KMS-11 (cell line): ENCODE measurements around the gene ENPP1.

ENCODE experiments used
- H2AFZ ChIP-seq: fragments of 200-600 bp; sonication (generic); 2 replicates; pipeline ENCODE4 v1.6.1; 2016; ENCODE audit warnings: antibody characterized with exemption, mixed run types, low read depth
- H3K27ac ChIP-seq: fragments of 200-600 bp; sonication (generic); 2 replicates; pipeline ENCODE4 v1.6.1; 2016; ENCODE audit warnings: mild to moderate bottlenecking, mixed run types
- H3K27me3 ChIP-seq: fragments of 200-600 bp; sonication (generic); 2 replicates; pipeline ENCODE4 v1.6.1; 2017; ENCODE audit warnings: mild to moderate bottlenecking, low read depth, mixed run types, moderate library complexity; ENCODE audit not compliant: insufficient read depth
- H3K36me3 ChIP-seq: fragments of 200-600 bp; sonication (generic); 2 replicates; pipeline ENCODE4 v1.6.1; 2017; ENCODE audit warnings: mild to moderate bottlenecking, mixed run types; ENCODE audit not compliant: insufficient read depth
- H3K4me1 ChIP-seq: fragments of 200-600 bp; sonication (generic); 2 replicates; pipeline ENCODE4 v1.6.1; 2016; ENCODE audit warnings: mild to moderate bottlenecking, low read depth, mixed run types; ENCODE audit not compliant: poor library complexity, severe bottlenecking
- H3K4me2 ChIP-seq: fragments of 200-600 bp; sonication (generic); 2 replicates; pipeline ENCODE4 v1.7.0; 2016; ENCODE audit warnings: mild to moderate bottlenecking, mixed run types
- H3K4me3 ChIP-seq: fragments of 200-600 bp; sonication (generic); IDR thresholded peaks from 2 replicates; pipeline ENCODE4 v1.6.1; 2017; ENCODE audit warnings: low read depth, low read length, mixed read lengths; ENCODE audit not compliant: insufficient read depth
- H3K79me2 ChIP-seq: fragments of 200-600 bp; sonication (generic); 2 replicates; pipeline ENCODE4 v1.6.1; 2016; ENCODE audit warnings: low read depth, mixed run types; ENCODE audit not compliant: insufficient read depth
- H3K9ac ChIP-seq: fragments of 200-600 bp; sonication (generic); 2 replicates; pipeline ENCODE4 v1.6.1; 2016; ENCODE audit warnings: mild to moderate bottlenecking, mixed run types
- H4K20me1 ChIP-seq: fragments of 200-600 bp; sonication (generic); 2 replicates; pipeline ENCODE4 v1.6.1; 2016; ENCODE audit warnings: mild to moderate bottlenecking, mixed run types; ENCODE audit not compliant: insufficient read depth
- CTCF ChIP-seq: fragments of 200-600 bp; sonication (generic); conservative IDR thresholded peaks from 2 replicates; pipeline ENCODE4 v1.6.1; 2017; ENCODE audit warnings: low read depth, mild to moderate bottlenecking, antibody characterized with exemption, low read length, moderate library complexity, mixed read lengths

The ENPP1 gene

GRCh38 chr6:131917763-131918649, 110.2 kb downstream of the ENPP1 start:
- H3K36me3 ChIP-seq: no peaks in the 10 kb centered on the region
- no peak for TF ChIP-seq CTCF
- no peaks in the 10 kb centered on the region for H4K20me1 ChIP-seq
- H3K27me3 ChIP-seq: no peaks in the 10 kb centered on the region
- peaks cover 24% of the 10 kb centered on the region for H3K4me1 ChIP-seq
- no peak overlapping the region for H2AFZ ChIP-seq
- H3K9ac ChIP-seq: no peak overlapping the region
- H3K4me2 ChIP-seq: peak overlapping the region; percentile 59
- H3K79me2 ChIP-seq: no peaks in the 10 kb centered on the region
- no peak overlapping the region for H3K4me3 ChIP-seq
- no peak overlapping the region for H3K27ac ChIP-seq

GRCh38 chr6:131918650-131919355, 111.0 kb downstream of the ENPP1 start:
- Histone ChIP-seq H3K9ac (no peak overlapping the region), H2AFZ (no peak overlapping the region), H3K4me2 (no peak overlapping the region), H3K27me3 (no peaks in the 10 kb centered on the region), H4K20me1 (no peaks in the 10 kb centered on the region), H3K79me2 (no peaks in the 10 kb centered on the region), H3K4me3 (no peak overlapping the region), H3K36me3 (no peaks in the 10 kb centered on the region), H3K27ac (no peak overlapping the region), H3K4me1 (peaks cover 24% of the 10 kb centered on the region)
- TF ChIP-seq CTCF: no peak

GRCh38 chr6:131920656-131921055, 112.8 kb downstream of the ENPP1 start:
- Histone ChIP-seq H3K4me2 (no peak overlapping the region), H3K9ac (no peak overlapping the region), H3K27ac (no peak overlapping the region), H3K4me3 (no peak overlapping the region), H3K79me2 (no peaks in the 10 kb centered on the region), H3K36me3 (no peaks in the 10 kb centered on the region), H2AFZ (no peak overlapping the region), H3K4me1 (peaks cover 24% of the 10 kb centered on the region), H3K27me3 (no peaks in the 10 kb centered on the region), H4K20me1 (no peaks in the 10 kb centered on the region)
- no peak for TF ChIP-seq CTCF

- Histone ChIP-seq H3K79me2 (no peaks in the 10 kb centered on the region), H3K9ac (no peak overlapping the region), H3K4me1 (peaks cover under 1% of the 10 kb centered on the region), H3K4me3 (no peak overlapping the region), H4K20me1 (no peaks in the 10 kb centered on the region), H3K4me2 (no peak overlapping the region), H3K27me3 (no peaks in the 10 kb centered on the region), H3K27ac (no peak overlapping the region), H2AFZ (no peak overlapping the region), H3K36me3 (no peaks in the 10 kb centered on the region)
- peak; percentile 90 for TF ChIP-seq CTCF
These were observed 115.5 kb downstream of the ENPP1 start for GRCh38 chr6:131923356-131923755.
